HCT116 (cell line): ENCODE data around the gene SLC1A4. TPM values are rescaled to one million over a fixed set of nuclear protein-coding genes. Genes with fewer than 3 reads are reported as not detected.

ENCODE experiments used
- ATAC-seq: fragments of 200-7000 bp; cut with Tn5 transposase; 2 replicates; pipeline ENCODE4 v1.9.1; 2020; ENCODE audit warnings: mild to moderate bottlenecking, moderate library complexity
- BruUV-seq: library from RNA; stranded (reverse); fragments of 400-500 nt; replicated peaks from 2 replicates; lab custom pipeline; 2021; lab: Mats Ljungman, UMichigan
- CTCF ChIA-PET: fragments of 300-600 bp; sonication (Branson Sonifier 250); formaldehyde crosslinking; loops from one replicate; lab custom pipeline; 2021; ENCODE audit warnings: antibody characterized with exemption; lab: Charles Lee
- POLR2A ChIA-PET: fragments of 300-600, 350-600 bp; sonication (Branson Sonifier 250); formaldehyde crosslinking; loops from one replicate; lab custom pipeline; 2021; ENCODE audit warnings: antibody characterized with exemption; lab: Charles Lee
- RAD21 ChIA-PET, 2 experiments: fragments of 300-600 bp; sonication (Branson Sonifier 250); formaldehyde crosslinking; loops; one replicate each; lab custom pipeline; 2023; ENCODE audit warnings: low total read pairs in 2 of 2; ENCODE audit not compliant: uncharacterized antibody in 2 of 2, unreplicated experiment in 2 of 2, low non-redundant PET in 1 of 2; lab: Charles Lee
- DNase-seq: peaks from one replicate; pipeline ENCODE4 v3.0.0-alpha.2; 2010; ENCODE audit warnings: low read depth, low spot score
- H2AFZ ChIP-seq: fragments of 200-600 bp; shearing (Covaris generic), sonication (generic); 2 replicates; pipeline ENCODE4 v1.6.1; 2017; ENCODE audit warnings: low read depth, mixed run types, mixed read lengths, antibody characterized with exemption, low read length; ENCODE audit not compliant: poor library complexity, severe bottlenecking
- H3K27ac ChIP-seq: 2 replicates; pipeline ENCODE4 v1.5.1; 2012; ENCODE audit warnings: low read depth, low read length
- H3K27me3 ChIP-seq: fragments of 200-600 bp; sonication (generic); 2 replicates; pipeline ENCODE4 v1.6.1; 2016; ENCODE audit warnings: mixed run types, low read length, mixed read lengths; ENCODE audit not compliant: insufficient read depth
- H3K36me3 ChIP-seq, 2 experiments: fragments of 200-500 bp in 1 of 2; fragments of 200-600 bp in 1 of 2; sonication (Bioruptor generic) in 1 of 2; sonication (generic) in 1 of 2; 2 replicates each; pipeline versions ENCODE4 v1.5.1 to v1.6.1; 2014 to 2016; ENCODE audit warnings: low read length in 2 of 2, inconsistent platforms in 1 of 2, mixed read lengths in 1 of 2, mixed run types in 1 of 2; ENCODE audit not compliant: insufficient read depth in 2 of 2, control insufficient read depth in 1 of 2
- H3K4me1 ChIP-seq, 2 experiments: fragments of 200-600 bp in 1 of 2; sonication (generic) in 1 of 2; 2 replicates each; pipeline versions ENCODE4 v1.5.1 to v1.6.1; 2012 to 2017; ENCODE audit warnings: low read length in 2 of 2, inconsistent platforms in 1 of 2, mild to moderate bottlenecking in 1 of 2, mixed read lengths in 1 of 2, mixed run types in 1 of 2, moderate library complexity in 1 of 2; ENCODE audit not compliant: insufficient read depth in 2 of 2, control insufficient read depth in 1 of 2
- H3K4me2 ChIP-seq: fragments of 200-600 bp; sonication (generic); 2 replicates; pipeline ENCODE4 v1.6.1; 2017; ENCODE audit warnings: mixed run types, low read length, mixed read lengths
- H3K4me3 ChIP-seq, 2 experiments: fragments of 200-600 bp in 1 of 2; sonication (generic) in 1 of 2; replicated peaks in 1 of 2; 2 replicates each; pipeline ENCODE4 v1.5.1; 2011 to 2016; ENCODE audit warnings: low read length in 2 of 2, control low read depth in 1 of 2, low read depth in 1 of 2, mild to moderate bottlenecking in 1 of 2, mixed read lengths in 1 of 2, mixed run types in 1 of 2
- H3K79me2 ChIP-seq: fragments of 200-600 bp; sonication (generic); 2 replicates; pipeline ENCODE4 v1.6.1; 2017; ENCODE audit warnings: mild to moderate bottlenecking, mixed run types, low read length, moderate library complexity, mixed read lengths; ENCODE audit not compliant: insufficient read depth
- H3K9ac ChIP-seq: fragments of 200-600 bp; sonication (generic); 2 replicates; pipeline ENCODE4 v1.6.1; 2016; ENCODE audit warnings: low read length, mixed read lengths
- H3K9me2 ChIP-seq: fragments of 200-600 bp; sonication (generic), shearing (Covaris generic); 2 replicates; pipeline ENCODE4 v1.6.1; 2017; ENCODE audit warnings: mixed run types, mild to moderate bottlenecking, moderate library complexity; ENCODE audit not compliant: insufficient read depth
- H3K9me3 ChIP-seq, 2 experiments: fragments of 200-500 bp in 1 of 2; fragments of 200-600 bp in 1 of 2; sonication (Bioruptor generic) in 1 of 2; sonication (generic) in 1 of 2; 2 replicates each; pipeline ENCODE4 v1.6.1; 2014 to 2017; ENCODE audit warnings: low read length in 2 of 2, mixed read lengths in 2 of 2, inconsistent platforms in 1 of 2, low read depth in 1 of 2, mild to moderate bottlenecking in 1 of 2, mixed run types in 1 of 2, moderate library complexity in 1 of 2; ENCODE audit not compliant: control insufficient read depth in 1 of 2, insufficient read depth in 1 of 2
- H4K20me1 ChIP-seq: fragments of 200-600 bp; sonication (generic), shearing (Covaris generic); 2 replicates; pipeline ENCODE4 v1.6.1; 2017; ENCODE audit warnings: mixed run types, mild to moderate bottlenecking, moderate library complexity; ENCODE audit not compliant: insufficient read depth
- CBX3 ChIP-seq: IDR thresholded peaks from 2 replicates; pipeline ENCODE4 v1.6.1; 2012; ENCODE audit warnings: low read depth
- RAD21 ChIP-seq: IDR thresholded peaks from 2 replicates; pipeline ENCODE4 v1.6.1; 2012; ENCODE audit warnings: low read depth, mild to moderate bottlenecking
- TCF7L2 ChIP-seq: IDR thresholded peaks from 2 replicates; pipeline ENCODE4 v1.7.0; 2011; ENCODE audit warnings: borderline replicate concordance, inconsistent platforms; ENCODE audit not compliant: insufficient read depth, insufficient read length; ENCODE audit errors: extremely low read depth
- intact Hi-C: fragments of 100-400 bp; cut with micrococcal nuclease; formaldehyde crosslinking; loops from 2 replicates; pipeline ENCODE4 v1.10.0; 2022
- total RNA-seq: library from RNA; stranded (reverse); gene quantifications from one replicate; pipeline ENCODE4 v1.2.1, GENCODE V29; 2021; ENCODE audit not compliant: unreplicated experiment
- TF ChIP-seq, protein P1 (sequence below): IDR thresholded peaks from 2 replicates; pipeline ENCODE4 v1.6.1; 2012; ENCODE audit warnings: low read depth

Gene SLC1A4
- total RNA-seq, 1 experiment from 2014 or later = 9.2 TPM

- no peaks in the 10 kb centered on the region for H3K27me3 ChIP-seq
- DNase-seq = no peak
- no peaks in the 10 kb centered on the region for H4K20me1 ChIP-seq
- no peaks in the 10 kb centered on the region for H3K9me2 ChIP-seq
- ATAC-seq = peak; percentile 52; the same call in 1 of the 2 replicates
- no peaks in the 10 kb centered on the region for H3K79me2 ChIP-seq
- no peak overlapping the region for H3K4me2 ChIP-seq
- no peak overlapping the region for H3K27ac ChIP-seq
- H3K4me3 ChIP-seq = no peak overlapping the region
- intact Hi-C loops = no loop called here
- no peaks in the 10 kb centered on the region for H3K36me3 ChIP-seq
- ChIA-PET RAD21 (no interaction called here), CTCF (interaction anchor here (1.2 kb wide), 1 partner anchor 20 kb away, joined by 3 read pairs; no protein-coding TSS in a partner anchor), POLR2A (interaction anchor here (0.7 kb wide), 1 partner anchor 108 kb away, joined by 3 read pairs; no protein-coding TSS in a partner anchor)
- H2AFZ ChIP-seq = no peak overlapping the region
- H3K9me3 ChIP-seq = no peaks in the 10 kb centered on the region
- TF ChIP-seq, protein P1, sequence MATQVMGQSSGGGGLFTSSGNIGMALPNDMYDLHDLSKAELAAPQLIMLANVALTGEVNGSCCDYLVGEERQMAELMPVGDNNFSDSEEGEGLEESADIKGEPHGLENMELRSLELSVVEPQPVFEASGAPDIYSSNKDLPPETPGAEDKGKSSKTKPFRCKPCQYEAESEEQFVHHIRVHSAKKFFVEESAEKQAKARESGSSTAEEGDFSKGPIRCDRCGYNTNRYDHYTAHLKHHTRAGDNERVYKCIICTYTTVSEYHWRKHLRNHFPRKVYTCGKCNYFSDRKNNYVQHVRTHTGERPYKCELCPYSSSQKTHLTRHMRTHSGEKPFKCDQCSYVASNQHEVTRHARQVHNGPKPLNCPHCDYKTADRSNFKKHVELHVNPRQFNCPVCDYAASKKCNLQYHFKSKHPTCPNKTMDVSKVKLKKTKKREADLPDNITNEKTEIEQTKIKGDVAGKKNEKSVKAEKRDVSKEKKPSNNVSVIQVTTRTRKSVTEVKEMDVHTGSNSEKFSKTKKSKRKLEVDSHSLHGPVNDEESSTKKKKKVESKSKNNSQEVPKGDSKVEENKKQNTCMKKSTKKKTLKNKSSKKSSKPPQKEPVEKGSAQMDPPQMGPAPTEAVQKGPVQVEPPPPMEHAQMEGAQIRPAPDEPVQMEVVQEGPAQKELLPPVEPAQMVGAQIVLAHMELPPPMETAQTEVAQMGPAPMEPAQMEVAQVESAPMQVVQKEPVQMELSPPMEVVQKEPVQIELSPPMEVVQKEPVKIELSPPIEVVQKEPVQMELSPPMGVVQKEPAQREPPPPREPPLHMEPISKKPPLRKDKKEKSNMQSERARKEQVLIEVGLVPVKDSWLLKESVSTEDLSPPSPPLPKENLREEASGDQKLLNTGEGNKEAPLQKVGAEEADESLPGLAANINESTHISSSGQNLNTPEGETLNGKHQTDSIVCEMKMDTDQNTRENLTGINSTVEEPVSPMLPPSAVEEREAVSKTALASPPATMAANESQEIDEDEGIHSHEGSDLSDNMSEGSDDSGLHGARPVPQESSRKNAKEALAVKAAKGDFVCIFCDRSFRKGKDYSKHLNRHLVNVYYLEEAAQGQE = no peak
- H3K4me1 ChIP-seq = no peaks in the 10 kb centered on the region; a peak in 1 of 4 replicates
- no peak overlapping the region for H3K9ac ChIP-seq
- BruUV-seq = no TSS peak
These were observed 7.7 kb downstream of the SLC1A4 start for GRCh38 chr2:64996871-64997307.

DNA sequence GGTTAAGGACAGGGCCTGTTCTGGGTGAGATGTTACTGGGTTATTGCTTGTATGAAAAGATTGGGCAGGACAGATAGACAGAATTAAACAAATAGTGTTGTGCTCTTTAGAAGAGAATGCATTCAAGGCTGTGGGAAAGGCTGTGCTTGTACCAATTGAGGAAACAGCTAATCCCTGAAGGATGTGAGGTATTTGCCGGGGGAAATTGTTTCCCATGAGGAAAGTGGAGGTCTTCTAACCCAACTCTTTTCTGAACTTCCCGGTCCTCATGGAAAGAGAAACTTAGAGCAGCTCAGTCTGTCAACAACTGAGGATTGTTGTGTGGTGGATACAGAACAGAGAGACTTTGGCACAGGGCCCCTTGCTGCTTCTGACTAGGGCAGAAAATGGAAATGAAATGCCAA lies 9.5 kb downstream of the SLC1A4 start:
- no peak for TF ChIP-seq RAD21
- TF ChIP-seq CBX3 = no peak
- TF ChIP-seq TCF7L2 = no peak
- TF ChIP-seq, protein P1 = no peak
- Histone ChIP-seq H3K9ac (no peak overlapping the region), H3K27ac (no peak overlapping the region), H3K9me2 (no peaks in the 10 kb centered on the region), H3K36me3 (no peaks in the 10 kb centered on the region), H3K9me3 (no peaks in the 10 kb centered on the region), H3K4me2 (no peak overlapping the region), H2AFZ (no peak overlapping the region), H3K79me2 (no peaks in the 10 kb centered on the region), H3K4me1 (no peaks in the 10 kb centered on the region), H3K27me3 (no peaks in the 10 kb centered on the region), H3K4me3 (no peak overlapping the region), H4K20me1 (no peaks in the 10 kb centered on the region)
- intact Hi-C loops = no loop called here
- DNase-seq (no peak), ATAC-seq (no peak)
- RAD21 ChIA-PET = no interaction called here
- BruUV-seq = no TSS peak
- CTCF ChIA-PET = interaction anchor here (0.9 kb wide), 1 partner anchor 20 kb away, joined by 3 read pairs; no protein-coding TSS in a partner anchor
- POLR2A ChIA-PET = no interaction called here
